Stimulated activated CD8-positive, alpha-beta memory T cell treated with anti-CD3 and anti-CD28 coated beads, Interleukin-7, amount 100 ng/mL, for 1 hour (primary cell): ENCODE measurements around the gene CLEC4C.

Experiments
- DNase-seq, 2 donors: peaks; one replicate each; pipeline ENCODE4 v3.0.0-alpha.2; 2020; ENCODE audit warnings: low read depth in 2 of 2

CLEC4C gene

GRCh38 chr12:7723926-7724325 lies 23.2 kb downstream of the CLEC4C start:
- DNase-seq, result no peak

DNA sequence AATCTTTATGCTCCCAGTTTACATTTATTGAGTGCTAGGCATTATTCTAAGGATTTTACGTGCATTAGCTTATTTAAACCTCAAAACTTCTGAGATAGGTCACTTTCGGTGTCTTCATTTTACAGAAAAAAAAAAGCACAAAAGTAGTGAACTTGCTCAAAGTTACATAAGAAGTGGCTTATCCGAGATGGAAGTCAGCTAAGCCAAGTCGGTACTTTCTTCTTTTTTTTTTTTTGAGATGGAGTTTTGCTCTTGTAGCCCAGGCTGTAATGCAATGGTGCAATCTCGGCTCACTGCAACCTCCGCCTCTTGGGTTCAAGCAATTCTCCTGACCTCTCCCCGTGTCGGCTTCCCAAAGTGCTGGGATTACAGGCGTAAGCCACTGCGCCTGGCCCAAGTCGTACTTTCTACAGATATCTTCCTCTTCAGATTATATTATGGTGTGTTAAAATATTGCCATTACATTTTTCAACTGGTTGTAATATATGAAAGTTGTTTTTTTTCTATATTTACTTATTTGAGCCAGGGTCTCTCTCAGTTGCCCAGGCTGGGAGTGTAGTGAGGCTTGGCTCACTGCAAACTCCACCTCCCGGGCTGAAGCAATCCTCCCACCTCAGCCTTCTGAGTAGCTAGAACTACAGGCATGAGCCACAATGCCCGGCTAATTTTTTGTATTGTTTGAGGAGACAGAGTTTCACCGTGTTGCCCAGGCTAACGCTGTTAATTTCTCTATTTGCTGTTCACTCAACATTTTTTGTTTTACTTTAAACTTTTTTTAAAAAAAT lies 27.0 kb downstream of the CLEC4C start:
- DNase-seq, result no peak

GRCh38 chr12:7716381-7716780 lies 30.8 kb downstream of the CLEC4C start:
- DNase-seq, result no peak

DNA sequence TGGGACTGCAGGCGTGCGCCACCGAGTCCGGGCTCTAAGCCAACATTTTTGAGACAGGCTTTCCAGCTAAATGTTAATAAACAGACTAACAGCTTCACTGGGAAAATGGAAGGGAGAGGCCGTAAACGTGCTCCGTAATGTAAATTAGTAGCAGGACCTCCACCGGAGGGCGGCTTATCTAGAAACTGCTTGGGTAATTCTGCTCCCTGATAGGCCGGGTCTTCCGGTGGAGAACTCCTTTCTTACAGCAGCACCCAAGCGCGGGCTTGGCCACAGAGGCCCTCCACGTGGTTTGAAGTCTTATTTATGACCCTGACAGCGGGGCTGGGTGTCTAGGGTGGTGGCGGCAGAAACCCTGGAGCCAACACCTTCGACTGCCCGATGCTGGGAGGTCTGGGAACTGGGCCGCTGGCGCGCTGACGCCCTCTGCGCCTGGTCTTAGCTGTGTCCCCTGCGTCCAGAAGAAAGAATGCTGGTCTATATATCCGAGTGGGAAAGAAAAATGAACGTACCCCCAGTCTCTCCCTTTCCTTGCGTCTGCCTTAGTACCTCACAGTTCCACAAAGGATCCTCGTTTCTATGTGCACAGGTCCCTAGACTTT lies 34.2 kb downstream of the CLEC4C start:
- DNase-seq, result no peak

DNA sequence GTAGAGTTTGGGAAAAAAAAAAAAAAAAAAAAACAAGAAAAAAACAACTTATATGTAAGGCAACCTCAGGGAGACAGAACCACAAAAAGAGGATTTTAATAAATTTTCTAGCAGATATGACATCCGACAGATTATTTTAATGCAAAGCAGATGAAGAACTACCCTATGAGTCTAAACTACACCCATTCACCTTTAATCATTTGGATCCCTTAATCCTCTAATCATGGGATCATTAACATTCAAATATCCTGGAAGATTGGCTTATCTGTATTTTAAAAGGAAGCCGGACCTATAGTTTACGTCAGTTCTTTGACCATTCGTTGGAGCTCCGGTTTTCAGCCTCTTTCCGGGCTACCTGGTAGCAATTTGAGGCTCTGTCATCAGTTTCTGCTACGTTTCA lies 36.0 kb downstream of the CLEC4C start, which contains the start of gene DPPA3:
TSS of gene DPPA3 (plus strand) at position 301 of the 400 bp plus-strand sequence. CDS start 138 bp downstream, outside the sequence.
- DNase-seq, result no peak

DNA sequence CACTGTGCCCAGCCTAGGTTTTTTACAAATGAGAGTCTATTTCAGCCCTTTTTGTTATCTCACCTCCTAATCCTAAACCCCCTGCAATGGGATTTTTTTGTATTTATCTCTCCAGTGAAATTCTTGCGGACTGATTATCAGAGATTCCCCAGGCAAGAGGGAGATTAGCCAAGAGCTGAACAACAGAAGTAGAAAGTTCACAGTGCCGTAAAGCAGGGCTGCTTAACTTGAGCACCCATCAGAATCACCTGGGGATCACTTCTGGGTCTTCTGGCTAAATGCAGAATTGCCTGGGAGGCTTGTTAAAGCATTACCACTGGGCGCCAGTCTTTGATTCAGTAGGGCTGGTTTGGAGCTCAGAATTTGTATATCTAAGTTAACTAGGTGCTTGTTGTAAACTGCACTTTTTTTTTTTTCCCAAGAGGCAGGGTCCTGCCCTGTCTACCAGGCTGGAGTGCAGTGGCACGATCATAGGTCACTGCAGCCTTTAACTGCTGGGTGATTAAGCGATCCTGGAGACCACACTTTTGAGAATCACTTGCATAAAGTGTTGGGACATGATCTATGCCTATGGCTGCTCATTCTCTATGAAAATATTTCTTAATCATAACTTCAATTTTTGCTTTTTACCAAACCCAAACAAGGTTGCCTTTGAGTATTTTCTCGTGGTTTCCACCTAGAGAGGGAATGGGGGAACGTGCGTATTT lies 37.1 kb downstream of the CLEC4C start:
- DNase-seq, result no peak

- DNase-seq, result no peak
Measured at GRCh38 chr12:7705846-7706245, 41.3 kb downstream of the CLEC4C start.

DNA sequence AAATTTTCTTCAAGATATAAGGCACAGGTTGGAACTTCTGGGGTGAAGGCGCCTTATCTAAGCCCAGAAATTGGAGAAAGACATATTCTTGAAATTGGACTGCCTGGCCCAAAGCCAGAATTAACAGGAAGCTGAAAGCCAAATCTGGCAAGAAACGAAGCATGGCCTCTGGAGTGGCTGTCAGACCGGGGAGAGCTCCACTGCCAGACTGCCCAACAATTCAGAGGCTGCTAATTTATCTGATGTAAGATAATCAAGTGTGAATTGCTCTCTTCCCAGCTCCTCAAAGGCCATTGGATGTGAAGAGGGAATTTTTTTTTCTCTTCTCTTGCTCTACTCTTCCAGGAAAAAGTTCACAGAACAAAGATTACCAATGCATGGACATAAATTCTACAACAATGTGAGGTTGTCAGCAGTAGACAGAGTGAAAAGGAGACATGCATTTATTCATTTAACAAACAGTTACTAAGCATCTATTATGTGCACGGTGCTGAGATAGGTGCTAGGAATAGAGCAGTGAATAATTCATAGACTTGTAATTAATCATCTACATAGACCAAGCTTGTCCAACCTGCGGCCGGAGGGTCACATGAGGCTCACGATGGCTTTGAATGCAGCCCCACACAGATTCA lies 51.5 kb downstream of the CLEC4C start, which contains the start of gene GDF3:
TSS of gene GDF3 (minus strand) at position 210 of the 632 bp plus-strand sequence. CDS start at position 163, 47 bp downstream.
- no peak for DNase-seq

DNA sequence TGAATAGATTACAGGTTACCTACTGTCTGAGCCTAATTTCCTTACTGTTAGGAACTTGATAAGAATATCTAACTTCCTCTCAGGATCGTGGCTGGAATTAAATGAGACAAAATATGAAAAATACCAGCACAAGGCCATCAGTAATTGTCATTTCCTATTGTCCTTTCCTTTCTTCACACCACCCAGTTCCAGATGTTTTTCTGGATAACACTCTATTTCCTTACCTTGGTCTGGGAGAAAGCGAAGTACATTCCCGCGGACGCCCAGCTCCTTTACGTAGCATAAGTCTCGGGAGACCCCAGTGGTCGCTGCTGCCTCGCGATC lies 52.0 kb downstream of the CLEC4C start:
- DNase-seq, result no peak

GRCh38 chr12:7694556-7695236 lies 52.5 kb downstream of the CLEC4C start:
- no peak for DNase-seq

GRCh38 chr12:7693793-7694192 lies 53.4 kb downstream of the CLEC4C start:
- no peak for DNase-seq

DNA sequence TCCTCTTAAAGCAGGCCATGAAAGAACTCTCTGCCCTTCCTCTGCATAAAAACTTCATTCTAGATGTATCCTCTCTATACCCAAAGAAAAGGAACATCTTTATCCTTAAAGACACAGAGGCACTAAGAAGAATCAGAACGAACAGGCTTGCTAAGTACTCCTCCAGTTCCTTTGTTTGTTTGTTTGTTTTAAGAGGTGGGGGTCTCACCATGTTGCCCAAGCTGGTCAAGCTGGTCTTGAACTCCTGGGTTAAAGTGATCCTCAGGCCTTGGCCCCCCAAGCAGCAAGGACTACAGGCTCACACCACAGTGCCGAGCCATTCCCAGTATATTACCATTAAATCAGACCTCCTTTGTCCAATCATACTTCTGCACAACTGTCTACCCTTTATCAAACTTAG lies 65.6 kb downstream of the CLEC4C start:
- DNase-seq, result no peak
